NOMO-1 treated with dmso at 0.1 percent for 144 hours (cell line): ENCODE results near the gene GOLPH3L.
"Not testable (repeated sequence)": the region's sequence is repeated elsewhere in the genome, so short reads cannot be mapped to it uniquely, and the experiment has no call there.

Source experiments
- DNase-seq: peaks from one replicate; lab custom pipeline; 2025; ENCODE audit not compliant: unreplicated experiment; lab: John Stamatoyannopoulos, UW

Gene GOLPH3L

GRCh38 chr1:150696995-150697927 is at the start of gene GOLPH3L:
GOLPH3L (minus strand) TSS chr1:150697154; CDS start chr1:150694838, 2,316 bp downstream.
- DNase-seq: peak; percentile 96

DNA sequence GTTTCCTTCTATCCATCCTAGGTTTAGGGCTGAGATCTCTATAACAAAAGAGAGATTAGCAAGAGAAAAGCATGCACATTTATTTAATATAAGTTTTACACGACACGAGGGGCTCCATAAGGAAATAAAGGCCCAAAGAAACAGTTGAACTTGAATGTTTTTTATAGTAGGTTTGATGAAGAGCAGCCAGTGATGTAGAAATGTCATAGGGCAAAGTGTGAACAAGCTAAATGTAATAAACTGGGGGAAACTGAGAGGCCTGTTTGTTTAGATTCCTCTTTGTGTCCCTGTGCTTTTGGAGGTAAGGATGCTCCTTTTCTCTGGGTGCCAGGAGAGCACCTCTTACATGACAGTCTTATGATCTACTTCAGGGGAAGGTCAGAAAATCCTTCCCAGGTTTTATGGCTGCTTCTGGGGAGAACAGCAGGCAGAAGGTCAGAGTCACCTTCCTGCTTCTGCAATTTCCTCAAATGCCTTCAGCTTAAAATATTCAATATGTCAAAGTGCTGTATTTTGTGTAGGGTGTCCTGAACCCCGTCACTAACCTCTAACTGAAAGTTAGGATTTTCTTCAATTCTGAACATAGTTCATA is 33.3 kb upstream of the GOLPH3L start:
- DNase-seq: no peak

GRCh38 chr1:150724336-150724735 is 27.4 kb upstream of the GOLPH3L start:
- DNase-seq: no peak

DNA sequence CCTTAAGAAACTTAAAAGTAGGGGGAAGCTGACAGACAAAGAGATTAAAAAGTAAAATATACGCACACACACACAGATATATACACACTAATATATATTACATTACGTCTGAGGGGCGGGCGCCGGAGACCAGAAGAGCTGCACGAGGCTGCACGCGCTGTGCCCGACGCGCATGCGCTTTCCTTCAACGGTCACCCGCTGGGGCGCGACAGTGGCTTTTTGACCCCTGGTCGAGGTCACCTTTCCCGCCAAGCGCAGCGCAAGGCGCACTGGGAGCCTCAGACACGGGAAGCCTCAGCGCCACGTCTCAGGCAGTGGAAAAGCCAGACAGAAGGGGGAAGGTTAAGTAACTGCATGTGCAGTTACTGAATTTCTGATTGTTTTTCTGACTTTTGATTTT is 23.7 kb upstream of the GOLPH3L start, which contains the start of gene HORMAD1:
TSS of gene HORMAD1 (minus strand) at position 193 of the 400 bp plus-strand sequence. CDS start 1,390 bp downstream, outside the sequence.
- DNase-seq: no peak

DNA sequence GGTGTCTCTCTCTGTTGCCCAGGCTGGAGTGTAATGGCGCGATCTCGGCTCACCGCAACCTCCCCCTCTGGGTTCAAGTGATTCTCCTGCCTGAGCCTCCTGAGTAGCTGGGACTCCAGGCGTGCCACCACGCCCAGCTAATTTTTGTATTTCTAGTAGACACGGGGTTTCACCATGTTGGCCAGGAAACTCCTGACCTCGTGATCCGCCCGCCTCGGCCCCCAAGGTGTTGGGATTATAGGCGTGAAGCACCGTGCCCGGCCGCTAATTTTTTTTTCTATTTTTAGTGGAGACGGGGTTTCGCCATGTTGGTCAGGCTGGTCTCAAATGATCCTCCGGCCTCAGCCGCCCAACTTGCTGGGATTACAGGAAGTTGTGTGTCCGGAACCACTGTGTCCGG is 23.1 kb upstream of the GOLPH3L start:
- no peak for DNase-seq

DNA sequence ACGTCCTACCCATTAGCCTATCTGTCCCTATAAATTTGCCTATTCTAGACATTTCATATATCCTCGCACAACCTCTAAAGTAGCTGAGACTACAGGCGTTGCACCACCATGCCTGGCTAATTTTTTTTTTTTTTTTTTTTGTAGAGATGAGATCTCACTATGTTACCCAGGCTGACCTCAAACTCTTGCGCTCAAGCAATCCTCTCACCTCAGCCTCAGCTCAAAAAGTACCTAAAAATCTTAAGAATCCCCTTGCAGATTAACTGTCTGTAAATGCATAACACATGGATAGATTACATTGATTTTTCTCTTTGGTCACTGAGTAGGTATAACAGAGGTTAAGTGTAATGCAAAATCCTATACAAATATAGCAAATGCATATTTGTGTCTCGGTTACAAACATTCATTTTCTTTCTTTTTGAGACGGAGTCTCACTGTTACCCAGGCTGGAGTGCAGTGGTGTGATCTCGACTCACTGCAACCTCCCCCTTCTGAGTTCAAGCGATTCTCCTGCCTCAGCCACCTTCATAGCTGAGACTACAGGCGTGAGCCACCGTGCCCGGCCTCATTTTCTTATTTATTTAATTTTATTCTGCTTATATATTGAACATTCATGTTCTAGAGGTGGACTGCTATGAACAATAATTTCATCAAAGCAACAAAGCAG is 21.4 kb upstream of the GOLPH3L start:
- DNase-seq: no peak

- DNase-seq: not testable (repeated sequence)
These were observed 12.1 kb upstream of the GOLPH3L start for GRCh38 chr1:150709031-150709430.

DNA sequence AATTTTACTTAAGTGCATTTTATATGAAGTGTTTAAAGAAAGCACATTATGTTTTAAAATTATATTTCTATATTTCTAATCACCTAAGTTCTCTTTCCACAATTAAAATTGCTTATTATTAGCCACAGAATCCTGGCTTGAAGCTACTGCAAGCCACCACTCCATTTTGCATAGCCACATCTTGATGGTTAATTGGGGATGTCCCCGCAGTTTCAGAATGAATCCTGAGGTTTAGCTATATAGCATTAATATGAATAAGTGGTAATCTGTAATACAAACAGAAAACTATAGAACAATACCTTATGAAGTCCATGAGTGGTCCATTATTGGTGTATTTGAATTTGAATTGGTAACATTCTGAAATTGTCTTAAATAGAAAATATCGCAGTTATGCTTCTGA is 11.6 kb upstream of the GOLPH3L start:
- no peak for DNase-seq

- no peak for DNase-seq
These were observed 9.1 kb upstream of the GOLPH3L start for GRCh38 chr1:150706091-150706490.

GRCh38 chr1:150703427-150703826 is 6.5 kb upstream of the GOLPH3L start:
- DNase-seq: no peak

DNA sequence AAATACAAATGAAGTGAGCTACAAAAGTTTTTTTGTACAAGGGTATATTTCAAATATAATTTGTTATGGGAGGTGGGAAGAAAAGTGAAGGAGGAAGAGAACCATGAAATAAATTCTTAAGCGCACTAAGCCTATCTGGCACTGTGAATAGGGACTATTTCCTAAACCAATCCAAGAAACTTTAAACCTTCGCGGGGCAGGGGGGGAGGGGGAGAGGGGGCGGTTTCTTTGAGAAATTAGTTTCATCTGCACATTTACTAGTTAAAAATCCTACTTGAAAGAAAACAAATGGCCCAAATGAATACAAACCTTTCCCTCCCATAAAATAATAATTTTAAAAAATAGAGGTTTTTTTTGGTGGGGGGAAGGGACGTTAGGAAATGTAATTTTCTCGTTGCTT is 364 bp downstream of the GOLPH3L start:
- DNase-seq: no peak

DNA sequence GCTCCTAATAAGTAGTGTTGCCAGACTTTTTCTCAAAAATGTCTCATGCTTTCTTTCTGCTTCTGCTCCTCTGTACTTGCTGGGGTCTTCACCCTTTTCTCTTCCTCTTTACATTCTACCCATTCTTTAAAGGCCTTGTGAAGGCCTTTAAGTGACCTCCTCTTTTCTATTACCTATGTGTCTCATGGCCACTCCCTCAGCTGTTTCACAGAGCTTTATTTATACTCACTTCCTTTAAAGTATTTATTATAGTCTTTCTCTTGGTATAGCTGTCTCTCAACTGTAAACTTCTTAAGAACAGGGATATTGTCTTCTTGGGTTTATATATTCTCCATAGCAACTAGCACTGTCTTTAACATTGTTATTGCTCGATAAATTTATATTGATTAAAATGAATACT is 792 bp downstream of the GOLPH3L start:
- DNase-seq: peak; percentile 12

- no peak for DNase-seq
These were observed 1.4 kb downstream of the GOLPH3L start for GRCh38 chr1:150695561-150695960.

GRCh38 chr1:150692720-150693119 is 4.2 kb downstream of the GOLPH3L start:
- no peak for DNase-seq

DNA sequence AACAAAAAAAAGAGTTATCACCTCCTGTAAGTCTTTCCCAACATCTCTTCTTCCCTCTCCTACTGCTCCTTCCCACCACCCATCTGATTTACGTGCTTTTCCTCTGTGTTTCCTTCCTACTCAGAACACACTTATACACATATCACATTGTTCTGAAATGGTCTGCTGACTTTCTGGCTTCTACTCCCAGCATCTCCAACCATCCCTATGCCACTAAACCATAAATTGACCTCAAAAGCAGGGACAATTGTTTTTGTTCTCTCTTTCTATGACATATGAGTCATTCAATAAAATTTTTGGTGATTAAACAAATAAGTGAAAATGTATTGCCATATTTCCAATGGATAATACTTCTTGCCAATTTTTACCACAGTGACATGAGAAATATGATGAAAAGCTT is 8.2 kb downstream of the GOLPH3L start:
- no peak for DNase-seq

- DNase-seq: no peak
These were observed 10.7 kb downstream of the GOLPH3L start for GRCh38 chr1:150686275-150686674.

DNA sequence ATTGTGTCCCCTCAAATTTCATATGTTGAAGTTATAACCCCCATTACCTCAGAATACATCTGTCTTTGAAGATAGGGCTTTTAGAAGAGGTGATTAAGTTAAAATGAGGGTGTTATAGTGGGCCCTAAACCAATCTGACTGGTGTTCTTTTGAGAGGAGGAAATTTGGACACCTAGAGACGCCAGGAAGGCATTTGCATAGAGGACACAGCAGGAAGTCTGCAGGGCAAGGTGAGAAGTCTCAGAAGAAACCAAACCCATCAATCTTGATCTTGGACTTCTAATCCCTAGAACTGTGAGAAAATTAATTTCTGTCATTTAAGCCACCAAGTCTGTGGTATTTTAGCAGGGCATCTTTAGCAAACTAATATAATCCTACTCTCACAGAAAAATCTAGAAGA is 13.0 kb downstream of the GOLPH3L start:
- no peak for DNase-seq

DNA sequence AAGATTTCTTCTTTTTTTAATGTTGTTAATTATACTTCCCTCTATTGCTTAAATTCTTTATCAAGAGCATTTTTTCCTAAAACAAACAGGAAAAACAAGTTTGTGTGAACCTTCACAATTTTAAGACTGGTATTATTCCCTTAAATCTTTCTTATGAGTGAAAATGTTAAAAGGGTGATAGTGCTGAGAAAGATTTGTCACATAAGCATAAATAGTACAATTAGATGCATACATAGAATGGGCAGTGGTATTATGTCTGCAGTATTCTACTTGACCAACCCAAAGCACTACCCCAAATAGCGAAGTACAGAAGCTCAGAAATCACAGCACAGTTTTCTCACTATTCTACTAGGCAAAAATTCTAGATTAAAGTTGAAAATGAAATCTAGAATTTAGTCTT is 18.0 kb downstream of the GOLPH3L start:
- no peak for DNase-seq

- DNase-seq: no peak
These were observed 22.1 kb downstream of the GOLPH3L start for GRCh38 chr1:150674881-150675280.

DNA sequence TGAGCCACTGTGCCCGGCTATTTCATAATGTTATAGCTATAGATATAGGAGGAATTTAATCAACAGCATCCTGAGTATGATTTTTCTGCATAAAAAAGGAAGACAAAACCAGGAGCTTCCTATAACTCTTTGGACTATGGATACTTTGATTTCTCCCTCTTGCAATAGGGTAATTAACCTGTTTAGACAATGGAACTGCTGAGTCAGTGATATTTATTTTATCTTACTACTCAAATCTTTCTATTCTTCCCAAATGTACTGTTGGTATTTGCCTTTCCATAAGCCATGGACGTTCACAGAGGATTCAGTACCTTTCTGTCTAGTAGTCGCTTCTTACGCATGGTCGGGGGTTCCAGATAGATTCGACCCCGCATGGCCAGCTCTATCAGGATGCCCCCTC is 33.6 kb downstream of the GOLPH3L start:
- no peak for DNase-seq

- DNase-seq: no peak
These were observed 34.1 kb downstream of the GOLPH3L start for GRCh38 chr1:150662811-150663210.

DNA sequence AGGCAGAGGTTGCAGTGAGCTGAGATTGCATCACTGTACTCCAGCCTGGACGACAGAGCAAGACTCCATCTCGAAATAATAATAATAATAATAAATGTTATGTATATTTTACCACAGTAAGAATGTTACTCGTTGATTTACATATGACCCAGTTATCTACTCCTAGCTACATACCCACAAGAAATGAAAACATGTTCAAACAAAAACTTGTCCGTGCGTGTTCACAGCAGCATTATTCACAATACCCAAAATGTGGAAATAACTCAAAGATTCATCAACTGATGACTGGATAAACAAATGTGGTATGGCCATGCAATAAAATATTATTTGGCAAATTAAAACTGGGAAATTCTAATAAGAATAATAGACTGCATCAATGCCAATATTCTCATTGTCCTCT is 35.8 kb downstream of the GOLPH3L start:
- no peak for DNase-seq
